Panc1 (cell line): ENCODE data around the gene TBCB.

Source experiments
- CTCF ChIP-seq: fragments of 450-650 bp; IDR thresholded peaks from 2 replicates; pipeline ENCODE4 v1.5.1; 2017; ENCODE audit warnings: mild to moderate bottlenecking
- POLR2AphosphoS5 ChIP-seq: IDR thresholded peaks from 2 replicates; pipeline ENCODE4 v1.6.1; 2012; ENCODE audit warnings: mild to moderate bottlenecking, low read depth, low read length, moderate library complexity

GRCh38 chr19:36111200-36111539 is 4.1 kb upstream of the TBCB start:
- TF ChIP-seq CTCF (no peak), POLR2AphosphoS5 (no peak)
